GM19025 (cell line): ENCODE measurements around the gene KDM1B.
"Not testable (repeated sequence)": the region's sequence is repeated elsewhere in the genome, so short reads cannot be mapped to it uniquely, and the experiment has no call there.

Experiments used
- ATAC-seq: cut with Tn5 transposase; IDR thresholded peaks from one replicate; pipeline ENCODE4 v1.9.1; 2021; ENCODE audit warnings: mild to moderate bottlenecking, low read depth, moderate library complexity; ENCODE audit not compliant: unreplicated experiment

Gene KDM1B

GRCh38 chr6:18148304-18149025, 6.8 kb upstream of the KDM1B start:
- no peak for ATAC-seq

- ATAC-seq = not testable (repeated sequence)
Observed at GRCh38 chr6:18151391-18151790, 3.8 kb upstream of the KDM1B start.

- ATAC-seq = no peak
Observed at GRCh38 chr6:18151801-18152200, 3.4 kb upstream of the KDM1B start.

- no peak for ATAC-seq
Observed at GRCh38 chr6:18153311-18153703, 1.9 kb upstream of the KDM1B start.

GRCh38 chr6:18154507-18155149, 594 bp upstream of the KDM1B start, which contains the start of gene TPMT:
Gene TPMT, minus strand, starts transcription at chr6:18155077. Its CDS starts 5,950 bp downstream, at chr6:18149127.
- ATAC-seq = peak; percentile 37

GRCh38 chr6:18155864-18156421, 721 bp downstream of the KDM1B start:
- ATAC-seq = peak; percentile 22

GRCh38 chr6:18160911-18161310, 5.7 kb downstream of the KDM1B start:
- no peak for ATAC-seq

- ATAC-seq = no peak
Observed at GRCh38 chr6:18161431-18161830, 6.2 kb downstream of the KDM1B start.

- ATAC-seq = no peak
Observed at GRCh38 chr6:18162401-18162800, 7.2 kb downstream of the KDM1B start.

- ATAC-seq = no peak
Observed at GRCh38 chr6:18165751-18166150, 10.5 kb downstream of the KDM1B start.

- no peak for ATAC-seq
Observed at GRCh38 chr6:18166312-18167036, 11.3 kb downstream of the KDM1B start.

- ATAC-seq = no peak
Observed at GRCh38 chr6:18168264-18168663, 13.0 kb downstream of the KDM1B start.

GRCh38 chr6:18171871-18172270, 16.6 kb downstream of the KDM1B start:
- ATAC-seq = no peak

- not testable (repeated sequence) for ATAC-seq
Observed at GRCh38 chr6:18176198-18176597, 21.0 kb downstream of the KDM1B start.

GRCh38 chr6:18177286-18177965, 22.2 kb downstream of the KDM1B start:
- ATAC-seq = no peak

- ATAC-seq = no peak
Observed at GRCh38 chr6:18178960-18179615, 23.9 kb downstream of the KDM1B start.

GRCh38 chr6:18179770-18180356, 24.6 kb downstream of the KDM1B start:
- no peak for ATAC-seq

- ATAC-seq = no peak
Observed at GRCh38 chr6:18182568-18182967, 27.3 kb downstream of the KDM1B start.

- no peak for ATAC-seq
Observed at GRCh38 chr6:18183766-18184165, 28.5 kb downstream of the KDM1B start.

- no peak for ATAC-seq
Observed at GRCh38 chr6:18185624-18186023, 30.4 kb downstream of the KDM1B start.
